ENCODE measurements around the gene SLC2A9. TPM values are rescaled to one million over a fixed set of nuclear protein-coding genes. Genes with fewer than 3 reads are reported as not detected.
A peak's percentile ranks its signal among the peaks of the same experiment; 100 is the strongest.
"Not testable (repeated sequence)": the region's sequence is repeated elsewhere in the genome, so short reads cannot be mapped to it uniquely, and the experiment has no call there.

Gene SLC2A9
- total RNA-seq, 1 donor from 2014 or later = 7.4 TPM

GRCh38 chr4:9923195-9923812, 98.0 kb downstream of the SLC2A9 start:
- ATAC-seq (no peak), DNase-seq (ENCODE audit: low spot score) (no peak)
- intact Hi-C loops (cut with DNase I) = no loop called here

- DNase-seq (ENCODE audit: low spot score) = no peak
- intact Hi-C loops (cut with DNase I) = no loop called here
- ATAC-seq = no peak
Measured at GRCh38 chr4:9921326-9921725, 100.0 kb downstream of the SLC2A9 start.

GRCh38 chr4:9920029-9920428, 101.3 kb downstream of the SLC2A9 start:
- ATAC-seq (no peak), DNase-seq (ENCODE audit: low spot score) (no peak)
- intact Hi-C loops (cut with DNase I) = no loop called here

GRCh38 chr4:9919047-9919446, 102.2 kb downstream of the SLC2A9 start:
- no peak for DNase-seq (ENCODE audit: low spot score)
- intact Hi-C loops (cut with DNase I) = no loop called here
- no peak for ATAC-seq

GRCh38 chr4:9918484-9918883, 102.8 kb downstream of the SLC2A9 start:
- intact Hi-C loops (cut with DNase I) = no loop called here
- no peak for DNase-seq (ENCODE audit: low spot score)
- ATAC-seq = no peak

GRCh38 chr4:9916937-9917336, 104.4 kb downstream of the SLC2A9 start:
- ATAC-seq = no peak
- intact Hi-C loops (cut with DNase I) = no loop called here
- DNase-seq (ENCODE audit: low spot score) = no peak

- DNase-seq (ENCODE audit: low spot score) = no peak
- no peak for ATAC-seq
- intact Hi-C loops (cut with DNase I) = no loop called here
Measured at GRCh38 chr4:9916346-9916745, 105.0 kb downstream of the SLC2A9 start.

GRCh38 chr4:9913846-9914245, 107.5 kb downstream of the SLC2A9 start:
- intact Hi-C loops (cut with DNase I) = no loop called here
- no peak for DNase-seq (ENCODE audit: low spot score)
- no peak for ATAC-seq

- ATAC-seq = no peak
- intact Hi-C loops (cut with DNase I) = no loop called here
- no peak for DNase-seq (ENCODE audit: low spot score)
Measured at GRCh38 chr4:9906996-9907395, 114.3 kb downstream of the SLC2A9 start.

GRCh38 chr4:9904976-9905587, 116.2 kb downstream of the SLC2A9 start:
- intact Hi-C loops (cut with DNase I) = no loop called here
- no peak for DNase-seq (ENCODE audit: low spot score)
- no peak for ATAC-seq

- no peak for DNase-seq (ENCODE audit: low spot score)
- no peak for ATAC-seq
- intact Hi-C loops (cut with DNase I) = no loop called here
Measured at GRCh38 chr4:9903317-9903716, 118.0 kb downstream of the SLC2A9 start.

- ATAC-seq = no peak
- intact Hi-C loops (cut with DNase I) = no loop called here
Measured at GRCh38 chr4:9901257-9901656, 120.0 kb downstream of the SLC2A9 start.

GRCh38 chr4:9900633-9901032, 120.7 kb downstream of the SLC2A9 start:
- DNase-seq (ENCODE audit: low spot score); ATAC-seq; intact Hi-C loops (cut with DNase I): not testable (repeated sequence)

More at GRCh38 chr4:9901257-9901656, 120.0 kb downstream of the SLC2A9 start:
- no peak for DNase-seq (ENCODE audit: low spot score)

- intact Hi-C loops (cut with DNase I) = no loop called here
- no peak for DNase-seq (ENCODE audit: low spot score)
- ATAC-seq = no peak
Measured at GRCh38 chr4:9899306-9900055, 121.8 kb downstream of the SLC2A9 start.

- DNase-seq (ENCODE audit: low spot score) (no peak), ATAC-seq (peak; percentile 81)
- intact Hi-C loops (cut with DNase I) = no loop called here
Measured at GRCh38 chr4:9898596-9899305, 122.5 kb downstream of the SLC2A9 start.

GRCh38 chr4:9895333-9895705, 126.0 kb downstream of the SLC2A9 start:
- ATAC-seq (no peak), DNase-seq (ENCODE audit: low spot score) (no peak)
- intact Hi-C loops (cut with DNase I) = no loop called here

GRCh38 chr4:9894644-9895332, 126.5 kb downstream of the SLC2A9 start:
- intact Hi-C loops (cut with DNase I) = no loop called here
- no peak for DNase-seq (ENCODE audit: low spot score)
- ATAC-seq = no peak

- ATAC-seq (no peak), DNase-seq (ENCODE audit: low spot score) (no peak)
- intact Hi-C loops (cut with DNase I) = no loop called here
Measured at GRCh38 chr4:9893329-9894108, 127.8 kb downstream of the SLC2A9 start.
